ENCODE data around the gene PDGFRB. TPM values are rescaled to one million over a fixed set of nuclear protein-coding genes. Genes with fewer than 3 reads are reported as not detected.

PDGFRB gene
- total RNA-seq, 2 experiments from 2014 or later: 0.23 to 3.0 TPM

DNA sequence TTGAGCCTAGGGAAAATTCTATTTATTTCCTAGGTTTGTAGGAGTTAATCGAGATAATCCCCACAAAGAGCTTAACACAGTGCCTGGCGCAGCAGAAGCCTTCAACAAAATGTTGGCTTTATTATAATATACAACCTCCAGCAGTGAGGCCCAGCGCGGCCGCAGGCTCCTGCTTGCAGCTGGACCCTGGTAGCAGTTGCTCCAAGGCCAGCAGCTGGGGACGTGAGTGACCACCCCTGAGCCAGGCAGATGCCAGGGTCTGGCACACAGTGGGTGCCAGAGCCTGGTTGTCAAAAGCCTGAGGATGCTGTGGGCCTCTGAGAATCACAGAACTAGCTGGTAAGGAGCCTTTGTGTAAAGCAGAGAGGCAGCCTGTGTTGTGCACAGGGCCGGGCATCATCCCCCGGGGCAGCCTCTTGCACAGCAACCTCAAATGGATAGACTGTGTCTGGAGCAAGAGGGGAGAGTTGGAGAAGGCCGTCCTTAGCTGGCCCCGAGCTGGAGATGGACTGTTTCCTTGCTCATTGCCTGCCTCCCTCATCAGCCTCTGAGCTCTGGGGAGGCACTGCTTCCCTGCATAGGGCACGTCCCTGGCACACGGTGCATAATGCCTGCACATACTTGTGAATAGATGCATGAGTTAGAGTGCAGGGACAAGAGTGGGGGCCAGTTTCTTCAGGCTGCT is 86.5 kb downstream of the PDGFRB start:
- Histone ChIP-seq H3K36me3 (ENCODE audit: insufficient read depth, low read length) (no peaks in the 10 kb centered on the region), H3K4me3 (ENCODE audit: low read depth, low read length, poor library complexity, severe bottlenecking) (no peak overlapping the region), H3K4me1 (ENCODE audit: insufficient read depth, low read length, poor library complexity, severe bottlenecking) (no peaks in the 10 kb centered on the region), H3K9me2 (ENCODE audit: insufficient read depth, low read length) (no peaks in the 10 kb centered on the region), H2AFZ (ENCODE audit: low read length) (no peak overlapping the region), H3K27ac (ENCODE audit: low read depth, low read length, poor library complexity, severe bottlenecking) (no peak overlapping the region), H3K79me2 (ENCODE audit: insufficient read depth, low read depth, low read length) (no peaks in the 10 kb centered on the region), H3K4me2 (ENCODE audit: low read length) (no peak overlapping the region), H3K9me3 (ENCODE audit: low read length) (no peaks in the 10 kb centered on the region), H4K20me1 (ENCODE audit: insufficient read depth, low read length) (no peaks in the 10 kb centered on the region)
- intact Hi-C loops (cut with micrococcal nuclease; ENCODE audit: unreplicated experiment): no loop called here
- BruUV-seq (replicated peaks): no TSS peak
- no peak for DNase-seq (ENCODE audit: low spot score)
- TF ChIP-seq, protein P1, sequence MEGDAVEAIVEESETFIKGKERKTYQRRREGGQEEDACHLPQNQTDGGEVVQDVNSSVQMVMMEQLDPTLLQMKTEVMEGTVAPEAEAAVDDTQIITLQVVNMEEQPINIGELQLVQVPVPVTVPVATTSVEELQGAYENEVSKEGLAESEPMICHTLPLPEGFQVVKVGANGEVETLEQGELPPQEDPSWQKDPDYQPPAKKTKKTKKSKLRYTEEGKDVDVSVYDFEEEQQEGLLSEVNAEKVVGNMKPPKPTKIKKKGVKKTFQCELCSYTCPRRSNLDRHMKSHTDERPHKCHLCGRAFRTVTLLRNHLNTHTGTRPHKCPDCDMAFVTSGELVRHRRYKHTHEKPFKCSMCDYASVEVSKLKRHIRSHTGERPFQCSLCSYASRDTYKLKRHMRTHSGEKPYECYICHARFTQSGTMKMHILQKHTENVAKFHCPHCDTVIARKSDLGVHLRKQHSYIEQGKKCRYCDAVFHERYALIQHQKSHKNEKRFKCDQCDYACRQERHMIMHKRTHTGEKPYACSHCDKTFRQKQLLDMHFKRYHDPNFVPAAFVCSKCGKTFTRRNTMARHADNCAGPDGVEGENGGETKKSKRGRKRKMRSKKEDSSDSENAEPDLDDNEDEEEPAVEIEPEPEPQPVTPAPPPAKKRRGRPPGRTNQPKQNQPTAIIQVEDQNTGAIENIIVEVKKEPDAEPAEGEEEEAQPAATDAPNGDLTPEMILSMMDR (conservative IDR thresholded peaks at IDR 0.05; ENCODE audit: low read length): no peak
- no peak for TF ChIP-seq EZH2phosphoT487 (IDR thresholded peaks at IDR 0.05; ENCODE audit: borderline replicate concordance, low read depth, low read length)
- ChIA-PET CTCF (ENCODE audit: unreplicated experiment) (no interaction called here), POLR2A (no interaction called here)

DNA sequence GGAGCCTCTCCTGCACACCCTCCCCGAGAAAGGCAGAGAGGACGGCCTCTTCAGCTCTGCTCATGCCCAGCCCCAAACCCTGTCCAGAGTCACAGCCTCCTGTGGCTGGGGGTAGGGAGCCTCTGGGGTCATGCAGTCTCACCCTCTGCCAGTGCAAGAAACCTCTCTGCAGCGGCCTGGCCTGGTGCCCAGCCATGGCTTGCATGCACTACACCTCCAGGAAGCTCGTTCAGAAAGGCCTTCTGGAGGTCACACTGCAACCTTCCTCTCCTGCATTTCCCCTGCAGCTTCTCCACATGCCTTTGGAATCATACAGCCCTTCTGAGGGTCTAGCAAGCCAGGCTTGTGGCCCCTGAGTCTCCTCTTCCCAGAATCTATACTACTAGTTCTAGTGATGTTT is 87.2 kb downstream of the PDGFRB start:
- Histone ChIP-seq H3K9me3 (ENCODE audit: low read length) (no peaks in the 10 kb centered on the region), H3K4me1 (ENCODE audit: insufficient read depth, low read length, poor library complexity, severe bottlenecking) (no peaks in the 10 kb centered on the region), H3K79me2 (ENCODE audit: insufficient read depth, low read depth, low read length) (no peaks in the 10 kb centered on the region), H3K27ac (ENCODE audit: low read depth, low read length, poor library complexity, severe bottlenecking) (no peak overlapping the region), H4K20me1 (ENCODE audit: insufficient read depth, low read length) (no peaks in the 10 kb centered on the region), H3K9me2 (ENCODE audit: insufficient read depth, low read length) (no peaks in the 10 kb centered on the region), H2AFZ (ENCODE audit: low read length) (no peak overlapping the region), H3K4me3 (ENCODE audit: low read depth, low read length, poor library complexity, severe bottlenecking) (no peak overlapping the region), H3K36me3 (ENCODE audit: insufficient read depth, low read length) (no peaks in the 10 kb centered on the region), H3K4me2 (ENCODE audit: low read length) (no peak overlapping the region)
- TF ChIP-seq, protein P1 (conservative IDR thresholded peaks at IDR 0.05; ENCODE audit: low read length): no peak
- TF ChIP-seq EZH2phosphoT487 (IDR thresholded peaks at IDR 0.05; ENCODE audit: borderline replicate concordance, low read depth, low read length): no peak
- DNase-seq (ENCODE audit: low spot score): no peak
- ChIA-PET CTCF (ENCODE audit: unreplicated experiment) (no interaction called here), POLR2A (no interaction called here)
- no TSS peak for BruUV-seq (replicated peaks)
- intact Hi-C loops (cut with micrococcal nuclease; ENCODE audit: unreplicated experiment): no loop called here

DNA sequence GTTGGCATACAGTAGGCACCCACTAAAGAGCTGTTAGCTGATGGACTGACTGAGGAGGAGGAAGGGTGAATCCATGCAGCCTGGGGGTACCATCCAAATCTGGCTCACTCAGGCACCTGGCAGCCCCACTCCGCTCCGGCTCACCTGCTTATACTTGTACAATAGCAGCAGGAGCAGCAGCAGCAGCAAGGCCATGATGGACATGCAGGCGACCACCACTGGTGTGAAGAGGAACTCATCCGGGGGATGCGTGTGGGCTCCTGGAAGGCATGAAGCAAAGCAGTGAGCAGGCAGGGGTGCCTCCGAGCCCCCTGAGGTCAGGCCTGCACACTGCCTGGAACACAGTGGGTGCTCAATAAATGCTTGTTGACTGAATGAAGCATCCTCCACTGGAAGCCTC is 87.6 kb downstream of the PDGFRB start:
- no peak overlapping the region for H3K4me3 ChIP-seq (ENCODE audit: low read depth, low read length, poor library complexity, severe bottlenecking)
- CTCF ChIA-PET (ENCODE audit: unreplicated experiment): no interaction called here

More for the DNA sequence above, 87.6 kb downstream of the PDGFRB start:
- H3K9me3 ChIP-seq (ENCODE audit: low read length): no peaks in the 10 kb centered on the region
- H3K4me2 ChIP-seq (ENCODE audit: low read length): no peak overlapping the region
- no peaks in the 10 kb centered on the region for H3K4me1 ChIP-seq (ENCODE audit: insufficient read depth, low read length, poor library complexity, severe bottlenecking)
- no TSS peak for BruUV-seq (replicated peaks)
- no peak for DNase-seq (ENCODE audit: low spot score)
- H2AFZ ChIP-seq (ENCODE audit: low read length): no peak overlapping the region
- intact Hi-C loops (cut with micrococcal nuclease; ENCODE audit: unreplicated experiment): no loop called here
- POLR2A ChIA-PET: no interaction called here
- no peaks in the 10 kb centered on the region for H4K20me1 ChIP-seq (ENCODE audit: insufficient read depth, low read length)
- no peaks in the 10 kb centered on the region for H3K79me2 ChIP-seq (ENCODE audit: insufficient read depth, low read depth, low read length)
- no peak for TF ChIP-seq EZH2phosphoT487 (IDR thresholded peaks at IDR 0.05; ENCODE audit: borderline replicate concordance, low read depth, low read length)
- TF ChIP-seq, protein P1 (conservative IDR thresholded peaks at IDR 0.05; ENCODE audit: low read length): no peak
- H3K27ac ChIP-seq (ENCODE audit: low read depth, low read length, poor library complexity, severe bottlenecking): no peak overlapping the region
- no peaks in the 10 kb centered on the region for H3K9me2 ChIP-seq (ENCODE audit: insufficient read depth, low read length)
- no peaks in the 10 kb centered on the region for H3K36me3 ChIP-seq (ENCODE audit: insufficient read depth, low read length)
